ENCODE results near the gene RNF182. TPM values are rescaled to one million over a fixed set of nuclear protein-coding genes. Genes with fewer than 3 reads are reported as not detected.
"Not testable (repeated sequence)": the region's sequence is repeated elsewhere in the genome, so short reads cannot be mapped to it uniquely, and the experiment has no call there.

The RNF182 gene
- total RNA-seq, 2 experiments from 2014 or later = not detected

- H3K27ac Mint-ChIP-seq, H3K4me1 Mint-ChIP-seq, H3K36me3 Mint-ChIP-seq: not testable (repeated sequence)
Measured at GRCh38 chr6:13972602-13973001, 47.9 kb downstream of the RNF182 start.

DNA sequence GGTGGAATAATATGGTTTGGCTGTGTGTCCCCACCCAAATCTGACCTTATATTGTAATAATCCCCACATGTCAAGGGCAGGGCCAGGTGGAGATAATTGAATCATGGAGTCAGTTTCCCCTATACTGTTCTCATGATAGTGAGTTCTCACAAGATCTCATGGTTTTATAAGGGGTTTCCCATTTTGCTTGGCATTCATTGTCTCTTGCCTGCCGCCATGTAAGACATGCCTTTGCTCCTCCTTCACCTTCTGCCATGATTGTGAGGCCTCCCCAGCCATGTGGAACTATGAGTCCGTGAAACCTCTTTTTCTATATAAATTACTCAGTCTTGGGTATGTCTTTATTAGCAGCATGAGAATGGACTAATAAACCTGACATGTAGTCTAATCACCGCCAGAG is 48.7 kb downstream of the RNF182 start:
- Mint-ChIP-seq H3K27me3 (peaks cover 16% of the 10 kb centered on the region), H3K9me3 (peaks cover 22% of the 10 kb centered on the region)
- H3K36me3 Mint-ChIP-seq, H3K4me3 Mint-ChIP-seq, H3K27ac Mint-ChIP-seq, DNase-seq, H3K4me1 Mint-ChIP-seq: not testable (repeated sequence)

More at GRCh38 chr6:13972602-13973001, 47.9 kb downstream of the RNF182 start:
- Mint-ChIP-seq H3K9me3 (peaks cover 22% of the 10 kb centered on the region), H3K27me3 (peaks cover 24% of the 10 kb centered on the region)
- not testable (repeated sequence) for H3K4me3 Mint-ChIP-seq, DNase-seq

DNA sequence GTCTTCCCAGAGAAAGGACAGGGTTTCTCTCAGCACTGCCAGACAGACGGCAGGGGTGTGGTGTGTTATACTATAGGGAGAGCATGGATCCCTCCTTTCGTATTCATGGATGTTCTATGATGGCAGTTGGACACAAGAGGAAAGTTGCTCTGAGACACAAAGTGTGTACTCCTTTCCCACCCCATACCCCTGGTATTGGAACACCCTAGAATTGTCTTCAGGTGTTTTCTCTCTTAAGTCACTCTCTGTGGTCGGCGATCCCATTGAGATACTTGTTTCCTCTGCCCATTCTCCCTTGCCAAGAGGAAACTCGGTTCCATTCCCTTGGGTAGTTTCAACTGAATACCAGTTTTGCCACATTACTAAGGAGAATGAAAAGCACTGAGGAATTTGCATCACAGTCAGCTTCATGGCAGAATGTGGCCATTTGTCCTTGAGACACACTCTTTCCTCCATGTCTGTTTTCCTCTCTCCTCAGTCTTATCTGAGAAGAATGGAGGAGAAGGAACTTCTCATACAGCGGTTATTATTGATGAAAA is 53.4 kb downstream of the RNF182 start:
- Mint-ChIP-seq H3K4me1 (no peaks in the 10 kb centered on the region), H3K36me3 (peaks cover 3% of the 10 kb centered on the region), H3K27ac (no peak overlapping the region), H3K4me3 (no peak overlapping the region), H3K27me3 (peaks cover 10% of the 10 kb centered on the region), H3K9me3 (peaks cover 7% of the 10 kb centered on the region)
- DNase-seq = no peak

DNA sequence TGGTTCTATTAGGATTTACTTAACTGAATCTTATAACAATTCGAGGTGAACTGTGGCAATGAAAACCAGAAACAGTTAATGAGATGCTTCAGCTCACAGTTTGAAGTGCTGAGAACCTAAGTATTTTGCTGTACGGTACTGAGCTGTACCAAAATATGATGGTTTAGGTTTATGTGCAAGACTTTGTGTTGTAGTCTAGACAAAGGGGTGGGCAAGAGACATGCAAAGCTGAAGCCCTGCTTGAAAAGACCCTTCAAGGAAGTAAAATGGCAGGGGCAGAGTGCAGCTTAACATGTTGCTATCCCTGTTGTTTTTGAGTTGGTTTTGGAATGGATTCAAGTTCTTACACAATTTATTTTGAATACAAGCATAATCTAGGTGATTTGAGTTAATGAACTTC is 54.0 kb downstream of the RNF182 start:
- Mint-ChIP-seq H3K36me3 (no peaks in the 10 kb centered on the region), H3K9me3 (peaks cover 1% of the 10 kb centered on the region), H3K4me3 (no peak overlapping the region), H3K4me1 (no peaks in the 10 kb centered on the region), H3K27ac (no peak overlapping the region), H3K27me3 (peaks cover 16% of the 10 kb centered on the region)
- DNase-seq = no peak

GRCh38 chr6:13979284-13980171 is 54.8 kb downstream of the RNF182 start:
- Mint-ChIP-seq H3K9me3 (no peaks in the 10 kb centered on the region), H3K36me3 (no peaks in the 10 kb centered on the region), H3K27ac (no peak overlapping the region), H3K27me3 (peaks cover 24% of the 10 kb centered on the region), H3K4me3 (no peak overlapping the region), H3K4me1 (no peaks in the 10 kb centered on the region)
- no peak for DNase-seq

DNA sequence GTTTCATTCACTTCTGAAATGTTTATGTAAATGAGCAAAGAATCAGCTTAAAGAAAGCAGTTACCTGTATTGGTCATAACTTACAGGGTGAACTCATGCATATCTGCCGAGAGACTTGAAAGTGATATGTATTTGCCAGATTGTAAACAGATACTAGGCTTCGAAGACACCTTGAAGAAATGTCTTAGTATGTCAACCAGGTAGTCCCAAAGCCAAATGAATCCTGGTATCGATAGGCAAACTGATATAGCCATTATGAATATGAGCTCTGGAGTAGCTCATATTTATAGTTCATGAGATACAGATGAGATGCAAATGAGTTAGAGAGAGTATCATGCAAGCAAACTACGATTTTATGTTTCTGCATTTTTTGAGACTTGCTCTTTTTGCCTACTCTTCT is 55.8 kb downstream of the RNF182 start:
- H3K4me1 Mint-ChIP-seq = no peaks in the 10 kb centered on the region
- H3K27ac Mint-ChIP-seq = no peak overlapping the region
- no peak overlapping the region for H3K4me3 Mint-ChIP-seq
- no peaks in the 10 kb centered on the region for H3K9me3 Mint-ChIP-seq
- H3K36me3 Mint-ChIP-seq = no peaks in the 10 kb centered on the region
- H3K27me3 Mint-ChIP-seq = peaks cover 26% of the 10 kb centered on the region
- no peak for DNase-seq

GRCh38 chr6:13985663-13986325 is 61.0 kb downstream of the RNF182 start:
- H3K4me3 Mint-ChIP-seq = no peak overlapping the region
- H3K27me3 Mint-ChIP-seq = peaks cover 46% of the 10 kb centered on the region
- no peak overlapping the region for H3K27ac Mint-ChIP-seq
- no peaks in the 10 kb centered on the region for H3K4me1 Mint-ChIP-seq
- no peaks in the 10 kb centered on the region for H3K9me3 Mint-ChIP-seq
- no peaks in the 10 kb centered on the region for H3K36me3 Mint-ChIP-seq
- DNase-seq = no peak

GRCh38 chr6:13986700-13987399 is 62.1 kb downstream of the RNF182 start:
- H3K4me1 Mint-ChIP-seq = no peaks in the 10 kb centered on the region

DNA sequence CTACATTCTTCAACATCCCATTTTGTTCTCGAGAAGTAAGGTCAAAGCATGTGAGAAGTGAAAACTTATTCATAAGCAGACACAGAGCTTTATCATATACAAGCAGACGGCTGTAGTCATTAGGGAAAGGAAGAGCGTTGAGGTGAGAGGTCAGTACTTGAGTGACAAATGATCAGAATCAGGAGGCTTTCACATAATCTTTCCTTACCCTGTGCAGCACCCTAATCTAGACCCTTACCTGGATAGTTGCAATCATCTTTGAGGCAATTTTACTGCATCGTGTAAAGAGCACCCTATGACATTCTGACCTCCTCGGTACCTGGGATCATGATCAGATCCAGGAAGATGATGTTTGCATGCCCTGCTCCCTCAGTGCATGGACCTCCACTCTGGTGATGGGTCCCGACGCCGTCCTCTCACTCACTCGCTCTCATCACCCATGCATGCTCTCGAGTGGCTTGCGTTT is 62.7 kb downstream of the RNF182 start:
- no peak for DNase-seq
- H3K4me3 Mint-ChIP-seq = no peak overlapping the region
- H3K36me3 Mint-ChIP-seq = no peaks in the 10 kb centered on the region
- peaks cover 47% of the 10 kb centered on the region for H3K27me3 Mint-ChIP-seq
- no peaks in the 10 kb centered on the region for H3K4me1 Mint-ChIP-seq
- H3K27ac Mint-ChIP-seq = no peak overlapping the region
- no peaks in the 10 kb centered on the region for H3K9me3 Mint-ChIP-seq

More at GRCh38 chr6:13986700-13987399, 62.1 kb downstream of the RNF182 start:
- Mint-ChIP-seq H3K27me3 (peaks cover 46% of the 10 kb centered on the region), H3K9me3 (no peaks in the 10 kb centered on the region), H3K4me3 (no peak overlapping the region), H3K27ac (no peak overlapping the region), H3K36me3 (no peaks in the 10 kb centered on the region)
- no peak for DNase-seq

DNA sequence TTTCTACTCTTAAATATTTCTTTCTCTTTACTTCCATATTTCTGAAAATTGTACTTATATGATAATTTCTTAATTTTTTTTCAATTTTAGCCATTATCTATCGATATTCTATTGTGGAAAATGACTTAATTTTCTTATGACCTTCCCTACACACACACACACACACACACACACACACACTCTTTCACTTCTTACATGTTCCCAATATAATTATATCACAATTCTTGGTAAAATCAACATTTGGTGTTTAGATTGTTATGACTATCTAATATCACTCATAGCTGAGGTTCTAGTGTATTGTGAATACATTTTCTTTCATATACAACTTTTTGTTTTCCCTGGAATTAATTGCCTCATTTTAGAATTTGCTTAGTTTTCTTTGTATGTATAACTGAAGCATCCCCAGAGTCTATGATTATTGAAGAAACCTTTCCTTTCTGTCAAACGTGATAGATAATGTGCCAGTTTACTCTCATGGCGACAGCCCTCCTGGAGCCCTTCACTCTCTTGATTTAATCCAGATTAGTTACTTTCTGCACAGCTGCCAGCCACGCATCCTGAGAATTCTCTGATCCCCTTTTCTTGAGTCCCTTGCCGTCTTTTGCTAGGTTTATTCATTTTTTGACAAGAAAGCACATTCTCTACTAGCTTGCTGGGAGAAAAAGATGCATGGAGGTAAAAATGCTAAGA is 63.4 kb downstream of the RNF182 start:
- no peak for DNase-seq
- no peaks in the 10 kb centered on the region for H3K4me1 Mint-ChIP-seq
- H3K36me3 Mint-ChIP-seq = no peaks in the 10 kb centered on the region
- no peak overlapping the region for H3K4me3 Mint-ChIP-seq
- no peaks in the 10 kb centered on the region for H3K9me3 Mint-ChIP-seq
- no peak overlapping the region for H3K27ac Mint-ChIP-seq
- peaks cover 49% of the 10 kb centered on the region for H3K27me3 Mint-ChIP-seq

DNA sequence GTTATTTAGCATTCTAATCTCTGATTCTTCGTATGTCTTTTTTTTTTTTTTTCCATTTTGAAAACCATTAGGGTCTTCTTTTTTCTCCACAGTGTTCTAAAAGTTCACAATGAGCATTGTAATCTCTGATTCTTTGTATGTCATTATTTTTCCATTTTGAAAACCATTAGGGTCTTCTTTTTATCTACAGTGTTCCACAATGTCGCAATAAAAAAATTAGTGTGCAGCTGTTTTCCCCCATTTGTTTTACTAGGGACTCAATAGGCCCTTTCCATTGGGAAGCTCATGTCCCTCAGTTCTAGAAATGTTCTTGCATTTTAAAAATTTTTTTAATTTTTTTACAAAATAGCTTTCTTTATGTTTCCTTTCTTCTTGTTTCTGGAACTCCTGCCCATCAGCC is 64.2 kb downstream of the RNF182 start:
- no peak overlapping the region for H3K4me3 Mint-ChIP-seq
- H3K27me3 Mint-ChIP-seq = peaks cover 48% of the 10 kb centered on the region

DNA sequence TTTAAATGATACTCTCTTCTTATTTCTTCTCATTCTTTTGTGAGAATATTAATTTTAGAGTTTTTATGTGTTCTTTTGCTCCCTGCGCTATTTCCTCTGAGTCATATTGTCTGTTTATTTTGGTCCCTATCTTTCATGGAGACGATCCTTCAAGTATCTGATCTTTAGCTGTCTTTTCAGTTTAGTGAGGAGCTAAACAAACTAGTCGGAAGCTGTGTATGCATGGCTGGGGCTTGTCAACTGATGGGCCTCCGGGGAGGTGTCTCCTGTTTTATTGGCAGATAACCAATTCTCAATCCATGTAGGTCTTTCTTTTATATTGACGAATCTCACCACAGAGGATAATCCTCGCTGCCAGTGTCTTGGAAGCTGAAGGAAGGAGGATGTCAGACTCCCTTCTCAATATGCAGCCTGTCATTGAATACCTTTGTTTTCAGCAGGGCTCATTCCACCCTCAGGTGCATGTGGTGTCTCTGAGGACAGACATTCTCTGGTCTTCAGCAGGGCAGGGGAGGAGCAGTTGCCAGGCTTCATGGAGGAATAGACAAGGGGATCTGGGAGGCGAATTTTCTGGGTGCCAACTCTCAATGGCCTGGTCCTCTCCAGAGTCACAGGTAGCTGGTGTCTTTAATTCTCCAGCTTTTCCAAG is 64.9 kb downstream of the RNF182 start:
- Mint-ChIP-seq H3K4me1 (no peaks in the 10 kb centered on the region), H3K27me3 (peaks cover 47% of the 10 kb centered on the region), H3K9me3 (no peaks in the 10 kb centered on the region), H3K4me3 (no peak overlapping the region), H3K27ac (no peak overlapping the region), H3K36me3 (no peaks in the 10 kb centered on the region)
- no peak for DNase-seq

More for the DNA sequence above, 64.2 kb downstream of the RNF182 start:
- Mint-ChIP-seq H3K27ac (no peak overlapping the region), H3K36me3 (no peaks in the 10 kb centered on the region), H3K4me1 (no peaks in the 10 kb centered on the region), H3K9me3 (no peaks in the 10 kb centered on the region)
- DNase-seq = no peak

DNA sequence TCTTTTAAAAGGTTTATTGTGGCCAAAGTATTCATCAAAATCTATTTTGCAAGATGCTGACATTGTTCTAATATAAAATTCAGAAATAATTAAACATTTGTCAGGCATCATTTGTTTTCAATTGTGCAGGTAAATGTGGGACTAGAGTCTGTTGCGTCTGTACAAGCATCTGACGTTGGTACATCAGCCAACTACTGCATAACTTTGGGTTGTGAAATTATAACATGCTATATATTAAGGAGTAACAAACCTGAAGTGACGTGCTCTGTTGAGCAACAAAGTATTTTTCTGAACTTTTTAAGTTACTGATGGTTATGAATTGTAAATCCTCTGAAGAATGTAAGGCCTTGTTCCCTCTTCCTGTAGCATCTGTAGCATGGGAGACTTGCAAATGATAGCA is 66.0 kb downstream of the RNF182 start:
- Mint-ChIP-seq H3K27ac (no peak overlapping the region), H3K27me3 (peaks cover 53% of the 10 kb centered on the region), H3K9me3 (no peaks in the 10 kb centered on the region), H3K4me3 (no peak overlapping the region), H3K4me1 (no peaks in the 10 kb centered on the region), H3K36me3 (no peaks in the 10 kb centered on the region)
- no peak for DNase-seq

- Mint-ChIP-seq H3K36me3 (no peaks in the 10 kb centered on the region), H3K4me1 (no peaks in the 10 kb centered on the region), H3K4me3 (no peak overlapping the region), H3K27ac (no peak overlapping the region), H3K9me3 (no peaks in the 10 kb centered on the region), H3K27me3 (peaks cover 50% of the 10 kb centered on the region)
- DNase-seq = no peak
Measured at GRCh38 chr6:13991393-13991792, 66.6 kb downstream of the RNF182 start.

Data from activated naive CD8-positive, alpha-beta T cell treated with anti-CD3 and anti-CD28 coated beads for 36 hours (primary cell).